ENCODE measurements around the gene ABHD6.

ABHD6 gene

DNA sequence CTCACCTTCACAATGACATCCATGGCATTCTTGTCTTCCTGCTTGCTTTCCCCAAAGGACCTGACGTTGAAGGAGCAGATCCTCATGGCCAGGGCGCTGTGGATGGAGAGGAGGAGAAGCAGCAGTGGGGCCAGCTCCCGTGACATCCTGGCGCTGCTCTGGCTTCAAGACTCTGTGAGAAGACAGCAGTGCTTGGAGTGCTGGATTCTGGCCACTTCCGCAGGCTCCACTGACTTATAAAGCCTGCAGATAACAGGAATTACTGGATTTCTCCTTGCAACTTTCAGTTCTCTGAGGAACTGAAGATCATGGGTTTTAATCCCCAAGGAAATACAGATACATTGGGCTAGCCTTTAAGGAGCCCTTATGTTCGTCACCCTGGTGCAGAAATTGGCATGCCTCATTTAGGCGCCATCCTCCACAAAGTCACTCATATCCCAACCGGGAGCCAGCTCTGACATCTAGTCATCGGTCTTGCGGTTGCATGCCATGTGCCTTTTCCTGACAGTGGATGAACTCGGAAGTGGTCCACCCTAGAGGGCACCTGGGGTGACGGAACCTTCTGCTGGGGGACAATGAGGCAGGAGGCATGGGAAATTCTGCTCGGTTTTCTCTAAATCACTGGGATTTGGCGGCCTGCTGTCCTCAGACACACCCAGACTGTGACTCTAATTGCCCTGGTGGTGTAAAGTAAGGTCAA lies 26.7 kb upstream of the ABHD6 start, which contains the start of gene DNASE1L3:
DNASE1L3 (minus strand) TSS at position 212 of the 700 bp plus-strand sequence; CDS start at position 146, 66 bp downstream.
- H3K4me3 ChIP-seq (ENCODE audit: low read depth, low read length): no peak within 1 kb of the TSS
- no peak within 1 kb of the TSS for H3K27ac ChIP-seq
- no peak for TF ChIP-seq CTCF (IDR thresholded peaks at IDR 0.05; ENCODE audit: low read depth, low read length, missing control alignments)
- no peak for DNase-seq
- no peaks in the 10 kb centered on the region for H3K27me3 ChIP-seq (replicated peaks)
- H3K36me3 ChIP-seq (replicated peaks): no peaks in the 10 kb centered on the region
- in situ Hi-C loops (cut with HindIII; ENCODE audit: low pct_ligation_motif_present, low sequenced_read_pairs): no loop called here

GRCh38 chr3:58214484-58215316 lies 22.9 kb upstream of the ABHD6 start:
- no peak overlapping the region for H3K27ac ChIP-seq
- H3K27me3 ChIP-seq (replicated peaks): no peaks in the 10 kb centered on the region
- DNase-seq: peak; percentile 22
- H3K4me3 ChIP-seq (ENCODE audit: low read depth, low read length): no peak overlapping the region
- TF ChIP-seq CTCF (IDR thresholded peaks at IDR 0.05; ENCODE audit: low read depth, low read length, missing control alignments): no peak
- in situ Hi-C loops (cut with HindIII; ENCODE audit: low pct_ligation_motif_present, low sequenced_read_pairs): no loop called here
- no peaks in the 10 kb centered on the region for H3K36me3 ChIP-seq (replicated peaks)

DNA sequence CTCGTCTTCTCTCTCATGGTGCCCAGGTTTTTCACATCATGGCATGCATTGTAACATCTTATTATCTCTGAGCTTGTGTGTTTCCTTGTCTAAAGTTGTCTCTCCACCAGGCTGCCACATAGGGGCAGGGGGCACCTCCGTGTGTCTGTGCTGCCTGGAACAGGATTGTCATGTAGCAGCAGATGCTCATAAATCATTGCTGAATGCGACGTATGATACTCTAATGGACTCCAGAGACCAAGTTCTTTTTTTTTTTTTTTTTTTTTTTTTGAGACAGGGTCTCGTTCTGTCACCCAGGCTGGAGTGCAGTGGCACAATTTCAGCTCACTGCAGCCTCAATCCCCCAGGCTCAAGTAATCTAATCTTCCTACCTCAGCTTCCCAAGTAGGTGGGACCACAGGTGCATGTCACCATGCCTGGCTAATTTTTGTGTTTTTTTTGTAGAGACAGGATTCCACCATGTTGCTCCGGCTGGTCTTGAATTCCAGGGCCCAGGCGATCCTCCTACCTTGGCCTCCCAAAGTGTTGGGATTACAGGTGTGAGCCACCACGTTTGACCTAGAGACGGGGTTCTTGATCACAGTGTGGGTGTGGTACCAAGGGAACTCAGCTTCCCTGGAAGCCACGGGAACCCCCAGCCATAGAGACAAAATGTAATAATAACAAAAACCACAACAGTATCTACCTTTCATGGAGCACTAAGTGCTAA lies 22.1 kb upstream of the ABHD6 start:
- Histone ChIP-seq H3K27me3 (replicated peaks) (no peaks in the 10 kb centered on the region), H3K36me3 (replicated peaks) (no peaks in the 10 kb centered on the region), H3K4me3 (ENCODE audit: low read depth, low read length) (no peak overlapping the region), H3K27ac (no peak overlapping the region)
- in situ Hi-C loops (cut with HindIII; ENCODE audit: low pct_ligation_motif_present, low sequenced_read_pairs): no loop called here
- DNase-seq: no peak
- no peak for TF ChIP-seq CTCF (IDR thresholded peaks at IDR 0.05; ENCODE audit: low read depth, low read length, missing control alignments)

GRCh38 chr3:58216496-58217195 lies 20.9 kb upstream of the ABHD6 start:
- DNase-seq: no peak
- Histone ChIP-seq H3K36me3 (replicated peaks) (no peaks in the 10 kb centered on the region), H3K27me3 (replicated peaks) (no peaks in the 10 kb centered on the region), H3K27ac (no peak overlapping the region), H3K4me3 (ENCODE audit: low read depth, low read length) (no peak overlapping the region)
- TF ChIP-seq CTCF (IDR thresholded peaks at IDR 0.05; ENCODE audit: low read depth, low read length, missing control alignments): no peak
- in situ Hi-C loops (cut with HindIII; ENCODE audit: low pct_ligation_motif_present, low sequenced_read_pairs): no loop called here

GRCh38 chr3:58217209-58217811 lies 20.3 kb upstream of the ABHD6 start:
- H3K27me3 ChIP-seq (replicated peaks): no peaks in the 10 kb centered on the region
- peak; percentile 83 for DNase-seq
- no peaks in the 10 kb centered on the region for H3K36me3 ChIP-seq (replicated peaks)
- peak overlapping the region; percentile 0 for H3K4me3 ChIP-seq (ENCODE audit: low read depth, low read length)
- TF ChIP-seq CTCF (IDR thresholded peaks at IDR 0.05; ENCODE audit: low read depth, low read length, missing control alignments): peak; percentile 90
- H3K27ac ChIP-seq: peak overlapping the region; percentile 3
- in situ Hi-C loops (cut with HindIII; ENCODE audit: low pct_ligation_motif_present, low sequenced_read_pairs): no loop called here
